ENCODE results near the gene LHFPL3.

DNA sequence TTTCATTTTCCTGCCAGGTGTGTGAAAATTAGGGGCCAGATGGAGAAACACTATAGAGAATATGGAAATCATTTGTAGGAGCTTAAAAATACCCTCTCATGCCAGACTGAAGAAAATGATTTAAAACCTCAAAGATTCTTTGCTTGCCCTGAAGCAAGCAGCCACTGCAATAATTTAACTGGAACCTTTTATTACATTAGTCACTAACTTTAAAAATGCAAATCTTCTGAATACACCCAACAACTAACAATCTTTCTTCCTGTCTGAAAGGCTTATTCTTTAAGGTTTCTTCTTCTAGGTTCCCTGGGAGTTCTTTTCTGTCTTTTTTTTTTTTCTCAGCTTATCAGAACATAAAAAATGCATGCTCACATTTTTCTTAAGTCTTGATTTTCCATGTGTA is 447.1 kb downstream of the LHFPL3 start:
- TF ChIP-seq POLR2AphosphoS5 (IDR thresholded peaks at IDR 0.05) (no peak), POLR2A (IDR thresholded peaks at IDR 0.05) (no peak)
